Cardiac fibroblast (primary cell): ENCODE data around the gene MAN2A1.
A peak's percentile ranks its signal among the peaks of the same experiment; 100 is the strongest.

ENCODE experiments used
- DNase-seq, 2 donors: peaks; one replicate each; pipeline versions ENCODE4 v3.0.0 to v3.0.0-alpha.2; 2010; ENCODE audit warnings: low read depth in 2 of 2
- H3K4me3 ChIP-seq, 2 donors: replicated peaks in 1 of 2; 1 replicate in 1 of 2; 2 replicates in 1 of 2; pipeline ENCODE4 v1.5.1; 2011; ENCODE audit warnings: low read depth in 2 of 2, low read length in 2 of 2, mild to moderate bottlenecking in 2 of 2, moderate library complexity in 1 of 2
- TF ChIP-seq, protein P1 (sequence below): IDR thresholded peaks from one replicate; pipeline ENCODE4 v1.5.1; 2011; ENCODE audit warnings: low read depth, mild to moderate bottlenecking, low read length, inconsistent platforms

MAN2A1 gene

DNA sequence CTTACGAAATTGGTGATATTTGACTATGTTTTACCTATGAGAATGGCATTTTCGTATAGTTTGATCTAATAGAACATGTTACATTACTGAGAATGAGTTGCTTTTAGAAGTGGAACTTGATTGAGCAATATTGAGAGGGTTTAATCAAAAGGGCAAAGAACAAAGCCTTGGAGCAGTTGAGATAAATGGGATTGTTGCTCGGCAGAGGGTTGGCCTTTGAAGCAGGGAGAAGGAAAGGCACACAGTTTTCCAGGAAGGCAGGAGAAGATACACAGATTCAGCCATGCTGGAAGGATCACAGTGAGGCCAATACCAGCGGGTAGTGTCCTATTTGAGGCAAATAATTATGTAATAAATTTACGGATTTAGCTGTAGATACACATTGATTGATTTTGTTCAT, 19.5 kb downstream of the MAN2A1 start:
- no peak for DNase-seq
- TF ChIP-seq, protein P1, sequence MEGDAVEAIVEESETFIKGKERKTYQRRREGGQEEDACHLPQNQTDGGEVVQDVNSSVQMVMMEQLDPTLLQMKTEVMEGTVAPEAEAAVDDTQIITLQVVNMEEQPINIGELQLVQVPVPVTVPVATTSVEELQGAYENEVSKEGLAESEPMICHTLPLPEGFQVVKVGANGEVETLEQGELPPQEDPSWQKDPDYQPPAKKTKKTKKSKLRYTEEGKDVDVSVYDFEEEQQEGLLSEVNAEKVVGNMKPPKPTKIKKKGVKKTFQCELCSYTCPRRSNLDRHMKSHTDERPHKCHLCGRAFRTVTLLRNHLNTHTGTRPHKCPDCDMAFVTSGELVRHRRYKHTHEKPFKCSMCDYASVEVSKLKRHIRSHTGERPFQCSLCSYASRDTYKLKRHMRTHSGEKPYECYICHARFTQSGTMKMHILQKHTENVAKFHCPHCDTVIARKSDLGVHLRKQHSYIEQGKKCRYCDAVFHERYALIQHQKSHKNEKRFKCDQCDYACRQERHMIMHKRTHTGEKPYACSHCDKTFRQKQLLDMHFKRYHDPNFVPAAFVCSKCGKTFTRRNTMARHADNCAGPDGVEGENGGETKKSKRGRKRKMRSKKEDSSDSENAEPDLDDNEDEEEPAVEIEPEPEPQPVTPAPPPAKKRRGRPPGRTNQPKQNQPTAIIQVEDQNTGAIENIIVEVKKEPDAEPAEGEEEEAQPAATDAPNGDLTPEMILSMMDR: no peak
- H3K4me3 ChIP-seq: no peak overlapping the region

DNA sequence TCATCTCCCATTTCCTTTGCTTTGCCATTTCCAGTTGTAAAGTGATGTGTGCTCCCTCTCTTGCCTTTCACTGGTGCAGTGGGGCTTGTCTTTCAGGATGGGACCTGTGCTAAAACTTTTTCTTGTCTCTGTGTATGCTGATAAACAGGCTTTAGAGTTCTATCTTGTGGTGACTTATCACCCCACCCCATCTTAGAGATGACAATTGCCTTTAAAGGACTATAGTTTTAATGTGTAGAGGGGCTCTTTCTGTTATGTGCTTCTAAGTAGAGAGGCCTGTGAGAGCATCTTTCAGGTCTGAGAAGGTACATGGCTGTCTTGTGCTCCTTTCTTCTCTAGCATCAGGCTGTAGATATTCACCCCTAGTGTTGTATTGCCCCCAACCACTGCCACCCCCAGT, 21.9 kb downstream of the MAN2A1 start:
- no peak for DNase-seq
- H3K4me3 ChIP-seq: no peak overlapping the region
- TF ChIP-seq, protein P1: no peak

DNA sequence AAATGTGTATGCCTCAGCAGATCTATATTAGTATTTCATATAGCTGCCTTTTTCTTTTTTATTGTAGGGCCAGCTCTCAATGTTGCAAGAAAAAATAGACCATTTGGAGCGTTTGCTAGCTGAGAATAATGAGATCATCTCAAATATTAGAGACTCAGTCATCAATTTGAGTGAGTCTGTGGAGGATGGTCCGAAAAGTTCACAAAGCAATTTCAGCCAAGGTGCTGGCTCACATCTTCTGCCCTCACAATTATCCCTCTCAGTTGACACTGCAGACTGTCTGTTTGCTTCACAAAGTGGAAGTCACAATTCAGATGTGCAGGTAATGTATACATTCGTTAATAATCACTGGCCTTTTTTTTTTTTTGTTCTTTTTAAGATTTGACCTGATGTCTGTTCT, 23.7 kb downstream of the MAN2A1 start:
- no peak overlapping the region for H3K4me3 ChIP-seq
- TF ChIP-seq, protein P1: no peak
- DNase-seq: peak in 1 of 2 donors; percentile 13

DNA sequence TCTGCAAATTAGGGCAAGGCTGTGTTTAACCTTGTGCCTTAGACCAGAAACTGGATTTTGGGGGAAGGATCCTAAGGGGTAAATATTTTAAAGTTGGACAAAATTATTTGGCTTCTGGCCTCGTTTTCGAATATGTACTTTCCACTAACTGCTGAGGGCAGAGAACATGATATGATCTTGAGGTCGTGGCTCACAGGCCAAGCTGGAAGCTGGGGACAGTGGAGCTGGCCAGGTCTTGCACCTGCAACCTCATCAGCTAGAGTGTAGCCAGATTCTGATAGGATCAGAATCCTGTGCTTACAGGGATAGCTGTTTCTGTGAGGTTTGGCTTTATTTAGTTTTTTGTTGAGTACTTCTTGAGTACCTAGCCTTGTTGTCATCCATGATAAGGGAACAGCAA, 24.9 kb downstream of the MAN2A1 start:
- no peak overlapping the region for H3K4me3 ChIP-seq
- TF ChIP-seq, protein P1: no peak
- DNase-seq: no peak

DNA sequence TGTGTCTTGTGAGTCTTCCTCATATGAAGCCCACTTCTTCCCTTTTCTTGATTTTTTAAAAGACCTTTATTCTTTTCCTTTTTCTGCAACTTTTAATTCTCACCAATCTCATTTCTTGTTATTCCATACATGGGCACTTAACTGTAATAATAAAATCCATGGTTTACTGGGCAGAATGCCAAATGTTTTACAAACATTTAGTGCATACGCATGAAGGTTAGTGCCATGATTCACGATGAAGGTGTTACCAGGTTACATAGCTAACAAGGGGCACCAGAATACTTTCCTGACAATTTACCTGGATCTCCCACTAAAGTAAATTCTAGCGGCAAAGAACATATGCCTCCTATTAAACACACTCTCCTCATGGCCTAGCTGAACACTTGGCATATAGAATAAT, 28.5 kb downstream of the MAN2A1 start:
- H3K4me3 ChIP-seq: no peak overlapping the region
- DNase-seq: no peak
- TF ChIP-seq, protein P1: no peak

DNA sequence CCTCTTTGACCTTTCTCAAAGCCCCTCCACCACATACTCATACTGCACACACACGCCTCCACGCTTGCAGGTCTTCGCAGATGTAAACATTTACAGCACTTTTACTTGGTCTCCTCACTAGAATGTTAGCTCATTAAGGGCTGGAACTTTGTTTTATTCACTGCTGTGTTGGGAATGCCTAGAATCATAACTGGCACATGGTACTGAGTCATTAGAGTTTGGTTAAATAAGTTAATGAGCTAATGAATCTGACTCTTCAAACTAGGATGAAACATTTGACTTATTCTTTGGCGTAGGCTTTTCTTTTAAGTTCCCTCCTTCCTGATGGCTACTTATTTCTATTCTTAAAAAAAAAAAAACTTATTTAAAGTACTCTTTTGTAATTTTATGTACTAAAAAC, 28.9 kb downstream of the MAN2A1 start:
- H3K4me3 ChIP-seq: no peak overlapping the region
- TF ChIP-seq, protein P1: no peak
- DNase-seq: no peak

DNA sequence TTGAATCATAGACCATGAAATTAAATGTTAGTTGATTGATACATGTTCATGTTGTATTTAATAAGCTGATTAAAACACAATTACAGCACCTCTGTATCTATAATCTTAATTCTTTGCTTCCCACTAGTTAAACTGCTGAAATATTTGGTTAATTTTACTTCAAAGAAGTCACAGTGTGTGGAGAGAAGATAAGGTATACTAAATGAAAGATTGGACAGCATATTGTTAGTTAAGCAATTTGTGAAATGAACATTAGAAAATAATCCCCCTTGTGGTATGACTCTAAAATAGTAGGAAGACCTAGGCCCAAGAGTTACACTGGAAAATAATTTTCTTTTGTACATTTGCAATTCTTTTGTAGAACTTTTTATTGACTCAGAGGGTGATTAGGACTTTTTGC, 30.3 kb downstream of the MAN2A1 start:
- TF ChIP-seq, protein P1: no peak
- no peak for DNase-seq
- no peak overlapping the region for H3K4me3 ChIP-seq
